T-helper 2 cell treated with Interferon-gamma antibody and Interleukin-4, amounts not matched to agents 100 ng/mL and 5 ng/mL, for 36 hours (primary cell): ENCODE measurements around the gene CH25H. TPM values are rescaled to one million over a fixed set of nuclear protein-coding genes. Genes with fewer than 3 reads are reported as not detected.

Experiments used
- intact Hi-C: fragments of 100-400 bp; cut with micrococcal nuclease; formaldehyde crosslinking; loops from one replicate; pipeline ENCODE4 v1.15.1; 2023
- total RNA-seq: library from RNA; stranded (reverse); gene quantifications from 2 replicates; pipeline ENCODE4 v1.2.3, GENCODE V29; 2022

Gene CH25H
- total RNA-seq, 1 donor from 2014 or later: not detected

DNA sequence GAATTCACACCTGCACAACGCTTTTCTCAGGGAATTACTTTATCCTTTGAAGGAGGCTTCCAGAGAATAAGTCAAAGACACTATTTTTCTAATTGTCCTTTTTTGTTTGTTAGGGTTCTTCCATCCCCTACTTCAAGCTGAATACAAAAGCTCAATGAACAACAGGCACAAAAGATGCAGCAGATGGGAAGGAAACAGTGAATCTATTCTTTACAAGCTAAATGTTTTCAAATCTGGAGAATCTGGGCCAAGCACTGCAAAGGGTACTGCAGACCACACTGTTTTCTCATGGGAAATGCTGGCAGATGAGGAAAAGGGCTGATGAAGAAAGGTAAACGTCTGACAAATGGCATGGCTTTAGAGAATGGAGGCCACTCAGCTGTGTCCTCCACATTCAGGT is 25.9 kb upstream of the CH25H start:
- intact Hi-C loops: no loop called here

DNA sequence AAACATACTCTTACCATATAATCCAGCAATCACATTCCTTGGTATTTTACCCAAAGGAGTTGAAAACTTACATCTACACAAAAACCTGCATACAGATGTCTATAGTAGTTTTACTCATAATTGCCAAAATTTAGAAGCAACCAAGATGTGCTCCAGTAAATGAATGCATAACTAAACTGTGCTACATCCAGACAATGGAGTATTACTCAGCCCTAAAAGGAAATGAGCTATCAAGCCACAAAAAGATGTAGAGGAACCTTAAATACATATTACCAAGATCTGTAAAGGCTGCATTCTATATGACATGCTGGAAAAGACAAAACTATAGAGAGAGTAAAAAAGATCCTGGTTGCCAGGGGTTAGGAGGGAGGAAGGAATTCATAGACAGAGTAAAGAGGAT is 21.8 kb upstream of the CH25H start:
- intact Hi-C loops: no loop called here

DNA sequence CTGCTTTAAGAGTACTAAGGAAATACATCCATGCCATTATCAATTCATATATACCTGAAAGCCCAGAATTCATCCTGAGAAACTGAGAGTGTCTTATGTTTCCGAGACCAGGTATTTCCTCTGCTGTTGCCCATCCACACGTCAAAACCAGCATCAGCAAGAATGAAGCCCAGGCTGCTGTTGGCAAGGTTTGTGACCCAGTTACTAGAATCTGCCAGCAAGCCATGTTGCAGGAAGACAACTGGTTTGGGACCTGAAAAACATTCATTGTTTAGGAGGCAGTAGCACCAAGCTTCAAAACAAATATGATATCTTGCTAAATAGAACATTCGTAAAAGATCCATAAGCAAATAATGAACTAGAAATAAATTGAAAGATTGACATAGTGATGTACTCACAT is 21.0 kb upstream of the CH25H start:
- intact Hi-C loops: no loop called here

DNA sequence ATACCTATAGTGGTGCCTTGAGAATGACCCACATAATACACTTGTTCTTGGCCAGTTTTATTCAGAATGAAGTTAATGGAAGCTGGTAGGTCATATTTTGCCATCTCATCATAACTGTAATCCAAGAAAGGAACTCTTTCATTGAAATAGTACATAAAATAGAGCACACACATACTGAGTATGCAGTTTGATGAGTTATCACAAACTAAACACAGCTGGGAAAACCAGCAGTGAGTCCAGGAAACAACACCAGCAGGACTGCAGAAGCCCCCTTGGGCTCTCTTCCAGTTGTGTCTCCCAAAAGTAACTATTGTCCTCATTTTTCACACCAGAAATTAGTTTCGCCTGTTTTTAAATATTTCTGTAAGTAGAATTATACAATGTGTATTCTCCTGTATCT is 19.8 kb upstream of the CH25H start:
- intact Hi-C loops: no loop called here

DNA sequence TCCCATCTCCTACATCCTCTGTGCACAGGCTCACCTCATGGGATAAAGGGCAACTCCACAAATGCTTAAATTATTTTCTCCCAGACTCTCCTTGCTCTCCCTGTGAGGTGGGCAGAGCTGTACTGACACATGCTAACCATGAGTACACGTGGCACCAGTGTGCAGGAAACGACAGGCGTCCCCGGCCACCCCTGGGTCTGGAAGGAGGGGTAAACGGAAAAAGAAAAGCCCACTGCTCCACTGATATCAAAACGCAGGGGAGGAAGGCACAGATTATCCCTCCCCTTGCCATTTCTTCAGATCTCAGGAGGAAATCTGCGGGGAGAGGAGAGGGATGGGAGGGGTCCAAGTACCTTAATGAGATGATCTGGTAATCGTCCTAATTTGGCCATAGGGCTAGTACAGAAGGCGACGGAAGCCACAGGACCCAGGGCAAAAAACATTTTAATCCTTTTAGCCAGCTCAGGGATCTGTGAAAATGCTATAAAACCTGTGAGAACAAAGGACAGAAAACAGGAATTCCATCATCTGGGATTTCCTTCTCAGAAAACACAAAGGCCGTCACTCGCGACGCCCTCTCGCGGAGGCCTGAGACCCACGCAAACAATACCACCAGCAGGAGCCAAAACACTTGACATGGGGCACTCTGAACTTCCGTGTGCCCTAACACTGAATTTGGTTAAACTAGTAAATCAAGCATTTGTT is 17.8 kb upstream of the CH25H start:
- intact Hi-C loops: no loop called here

DNA sequence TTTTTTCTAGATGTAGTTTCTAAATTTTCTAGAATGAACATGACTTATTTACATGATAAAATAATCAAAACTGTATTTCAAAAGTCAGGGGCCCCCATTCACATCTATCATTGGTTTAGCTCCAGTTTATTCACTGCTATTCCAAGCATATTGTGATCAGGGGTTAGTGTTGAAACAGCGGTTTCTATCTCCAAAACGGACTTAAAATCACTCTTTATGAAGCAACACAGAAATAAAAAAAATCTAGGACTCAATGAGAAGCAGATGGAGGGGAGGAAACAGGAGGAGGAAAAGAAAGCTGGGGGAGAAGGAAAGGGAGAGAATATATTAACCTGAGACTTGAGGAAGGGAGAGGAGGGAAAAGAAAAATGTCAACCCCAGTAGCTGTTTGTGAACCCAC is 14.8 kb upstream of the CH25H start:
- intact Hi-C loops: no loop called here

DNA sequence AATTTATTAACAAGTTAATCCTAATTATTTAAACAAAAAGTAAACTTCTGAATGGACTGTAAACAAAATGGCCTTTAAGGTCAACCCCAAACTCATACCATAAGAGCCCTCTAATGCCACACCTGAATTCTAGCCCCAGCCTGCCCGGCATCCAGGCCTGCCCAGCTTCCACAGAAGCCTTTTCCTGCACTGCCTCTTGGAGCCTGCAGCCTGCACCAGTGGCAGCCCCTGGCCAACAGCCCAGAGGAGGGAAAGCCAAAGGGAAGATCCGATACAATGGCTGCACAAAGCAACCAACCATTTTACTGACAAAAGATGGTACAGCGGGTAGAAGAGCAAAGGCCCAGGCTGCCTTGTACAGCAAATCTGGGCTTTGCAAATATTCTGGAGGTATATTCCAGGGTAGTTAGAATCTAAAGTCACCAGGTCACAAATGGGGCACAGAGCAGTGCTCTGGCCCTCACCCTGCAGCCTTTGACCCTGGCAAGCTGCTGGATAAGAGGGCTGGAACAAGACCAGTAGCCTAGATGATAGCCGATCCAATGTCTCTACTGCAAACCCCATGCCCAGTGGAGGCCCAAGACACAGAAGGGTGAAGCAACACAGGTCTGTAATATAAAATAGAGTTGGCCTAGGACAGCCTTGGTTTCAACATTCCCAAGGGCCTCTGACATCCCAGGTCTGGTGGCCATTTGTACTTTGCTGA is 12.5 kb upstream of the CH25H start:
- intact Hi-C loops: loop anchor here (2.0 kb wide), 1 partner anchor 531 kb away; no protein-coding TSS in a partner anchor

DNA sequence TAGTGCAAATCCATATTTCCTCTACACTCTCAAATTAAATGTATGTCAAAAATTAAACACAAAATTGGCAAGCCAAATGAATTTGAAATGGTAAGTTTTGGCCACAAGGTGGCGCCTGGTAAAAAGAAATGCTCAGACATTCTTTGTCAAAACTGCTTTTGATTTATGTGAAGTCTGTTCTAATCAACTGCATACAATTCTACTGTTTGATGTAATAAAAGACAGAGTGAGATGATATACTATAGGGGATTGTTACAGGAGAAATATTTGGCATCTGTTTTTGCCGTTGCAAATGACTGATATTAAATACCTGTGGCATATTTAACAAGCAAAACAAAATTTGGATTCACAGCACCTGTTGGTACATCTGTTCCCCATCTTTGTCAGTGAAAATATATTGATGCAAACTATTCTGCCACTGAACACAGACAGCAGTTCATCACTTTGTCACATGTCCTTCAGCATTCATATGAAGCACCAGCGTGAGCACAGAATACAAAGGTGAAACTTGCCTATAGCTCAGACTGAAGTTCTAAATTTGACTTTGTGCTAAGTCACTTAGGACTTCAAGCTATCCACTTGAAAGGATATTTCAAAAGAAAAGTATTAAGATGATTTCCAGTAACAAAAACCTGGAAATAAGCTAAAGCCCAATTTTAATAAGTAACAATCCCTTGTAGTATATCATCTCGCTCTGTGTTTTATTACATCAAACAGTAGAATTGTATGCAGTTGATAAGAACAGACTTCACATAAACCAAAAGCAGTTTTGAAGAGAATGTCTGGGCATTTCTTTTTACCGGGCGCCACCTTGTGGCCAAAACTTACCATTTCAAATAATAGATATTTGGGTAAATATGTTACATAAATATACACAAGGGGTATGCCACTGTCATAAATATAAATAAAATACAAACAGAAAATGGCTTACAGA is 10.2 kb upstream of the CH25H start:
- intact Hi-C loops: loop anchor here (1.0 to 2.0 kb wide), 5 partner anchors 33 to 383 kb away; partner anchors contain the start of gene LIPA

DNA sequence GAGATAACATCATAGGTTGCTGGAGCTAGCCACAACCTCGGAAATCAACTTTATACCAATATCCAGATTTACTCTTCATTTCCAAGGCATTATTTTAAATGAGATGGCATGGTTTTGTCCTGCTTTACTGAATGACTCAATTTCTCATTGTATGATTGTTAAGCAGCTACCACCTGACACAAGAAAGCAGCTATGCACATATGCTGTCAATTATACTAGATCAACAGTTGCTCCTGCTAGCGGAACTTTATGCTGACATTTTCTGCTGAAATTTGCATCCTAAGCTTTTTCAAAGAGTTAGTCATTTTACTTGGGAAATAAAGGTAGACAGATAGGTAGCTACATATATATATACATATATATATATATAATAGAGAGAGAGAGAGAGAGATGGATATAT is 8.9 kb upstream of the CH25H start:
- intact Hi-C loops: loop anchor here (2.0 kb wide), 2 partner anchors 35 to 381 kb away; partner anchors contain the start of gene LIPA

DNA sequence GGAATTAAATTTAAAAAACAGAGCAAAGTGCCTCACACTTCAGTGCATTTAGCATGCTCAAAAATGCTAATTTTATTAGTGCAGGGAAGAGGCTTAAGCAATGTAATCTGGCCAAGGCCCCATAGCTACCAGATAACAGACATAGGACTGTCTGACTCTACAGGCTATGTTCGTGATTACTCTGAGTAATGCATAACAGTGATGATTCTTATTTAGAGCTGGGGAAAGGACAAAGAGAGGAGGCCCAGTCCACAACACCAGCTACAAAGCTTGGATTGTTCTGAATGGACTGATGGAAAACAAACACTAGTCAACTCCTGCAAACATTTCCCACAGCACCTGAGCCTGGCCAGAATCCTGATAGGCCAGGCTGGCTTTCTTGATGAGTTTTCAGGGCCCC is 8.4 kb upstream of the CH25H start:
- intact Hi-C loops: no loop called here

DNA sequence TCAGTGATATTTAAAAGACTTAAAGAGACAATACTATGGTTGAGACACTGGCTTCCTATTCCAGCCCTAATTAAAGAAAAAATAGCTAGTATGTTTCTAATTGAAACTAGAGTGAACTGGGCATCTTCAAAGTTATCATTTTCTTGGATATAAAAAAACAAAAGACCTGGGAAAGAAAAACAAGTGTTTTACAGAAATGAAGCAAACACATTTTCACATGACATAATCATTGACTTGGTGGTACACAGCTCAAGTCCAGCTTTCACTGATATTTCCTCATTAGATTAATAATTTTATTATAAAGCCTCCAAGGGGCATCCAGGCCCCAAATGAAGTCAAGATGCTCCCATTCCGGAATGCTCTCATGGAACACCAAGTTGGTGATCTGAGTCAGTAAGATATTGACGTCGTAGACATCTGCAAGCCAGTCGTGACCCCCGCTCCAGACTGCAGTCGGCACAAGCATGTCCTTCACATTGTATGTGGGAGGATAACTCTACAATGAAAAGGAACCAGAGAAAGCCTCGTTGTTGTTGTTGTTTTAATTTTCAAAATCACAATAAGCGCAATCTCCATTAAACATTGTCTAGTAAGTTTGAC is 7.5 kb upstream of the CH25H start:
- intact Hi-C loops: loop anchor here (5.0 kb wide), 1 partner anchor 132 kb away; no protein-coding TSS in a partner anchor

DNA sequence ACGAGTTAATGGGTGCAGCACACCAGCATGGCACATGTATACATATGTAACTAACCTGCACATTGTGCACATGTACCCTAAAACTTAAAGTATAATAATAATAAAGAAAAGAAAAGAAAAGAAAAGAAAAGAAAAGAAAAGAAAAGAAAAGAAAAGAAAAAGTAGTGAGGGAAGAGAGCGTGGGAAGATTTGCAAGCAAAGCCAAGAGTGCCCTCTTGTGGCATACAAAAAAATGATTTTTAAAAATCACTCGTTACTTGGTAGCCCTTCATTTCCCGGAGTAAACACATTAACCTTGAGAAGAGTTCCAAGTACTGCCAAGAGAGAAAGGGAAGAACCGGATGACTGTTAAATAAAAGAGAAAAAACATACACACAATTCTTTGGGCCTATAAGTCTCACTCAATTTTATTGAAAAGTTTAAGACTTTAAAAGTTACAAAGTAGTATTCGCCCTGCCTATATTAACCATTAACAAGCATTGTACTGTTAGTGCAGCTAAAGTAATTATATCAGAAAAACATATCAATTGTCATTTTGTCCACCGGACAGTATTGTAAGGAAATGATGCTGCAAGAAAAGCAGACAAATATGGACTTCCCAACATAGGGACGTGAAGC is 6.2 kb upstream of the CH25H start:
- intact Hi-C loops: loop anchor here (1.0 to 5.0 kb wide), 3 partner anchors 131 to 278 kb away; no protein-coding TSS in a partner anchor

DNA sequence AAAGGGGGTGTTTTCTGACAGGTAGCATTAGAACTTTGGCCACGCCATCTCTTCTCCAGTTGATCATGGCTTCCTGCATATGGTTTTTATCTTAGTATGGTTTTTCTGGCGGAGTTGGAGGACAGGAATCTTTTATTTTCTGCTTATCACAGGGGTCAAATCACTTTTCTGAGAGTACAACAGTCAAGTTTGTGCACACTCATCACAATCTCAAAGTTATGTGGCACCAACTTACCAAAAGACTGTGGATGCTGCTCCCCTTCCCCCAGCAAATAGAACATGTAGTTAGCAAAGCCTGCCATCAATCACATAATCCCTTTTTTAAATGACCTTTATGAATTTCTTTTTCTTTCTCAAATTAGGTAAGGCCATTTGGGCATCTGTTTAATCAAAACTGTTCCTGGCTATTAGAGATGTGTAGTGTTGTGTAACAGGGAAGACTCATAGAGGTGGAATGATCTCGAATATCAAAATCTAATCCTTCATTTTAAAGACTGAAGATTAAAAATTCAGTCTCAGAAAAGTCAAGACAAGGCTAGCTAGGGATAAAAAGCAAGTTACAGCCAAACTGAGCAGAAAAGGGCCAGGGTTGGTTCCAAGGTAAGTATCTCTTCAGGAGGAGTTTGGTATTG is 3.8 kb upstream of the CH25H start:
- intact Hi-C loops: loop anchor here (5.0 kb wide), 1 partner anchor 129 kb away; no protein-coding TSS in a partner anchor

DNA sequence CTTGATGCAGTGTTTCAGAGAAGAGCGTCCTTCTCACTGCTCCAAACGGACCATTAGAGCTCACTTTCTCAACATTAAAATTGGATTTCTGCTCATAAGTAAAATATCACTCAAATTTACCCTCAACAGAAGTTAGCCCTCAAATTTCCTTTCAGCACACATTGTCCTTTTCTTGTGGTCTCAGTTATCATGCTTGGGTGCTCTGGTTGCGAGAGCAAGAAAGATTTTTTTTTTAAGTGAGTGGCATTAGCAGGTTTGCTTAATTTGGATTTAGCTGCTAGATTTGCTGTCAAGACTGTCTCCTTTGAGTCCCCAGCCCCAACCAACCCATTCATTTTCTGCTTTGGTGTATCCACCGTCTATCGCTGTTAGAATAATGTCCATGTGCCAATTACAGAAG is 2.6 kb upstream of the CH25H start:
- intact Hi-C loops: loop anchor here (5.0 kb wide), 1 partner anchor 127 kb away; no protein-coding TSS in a partner anchor

DNA sequence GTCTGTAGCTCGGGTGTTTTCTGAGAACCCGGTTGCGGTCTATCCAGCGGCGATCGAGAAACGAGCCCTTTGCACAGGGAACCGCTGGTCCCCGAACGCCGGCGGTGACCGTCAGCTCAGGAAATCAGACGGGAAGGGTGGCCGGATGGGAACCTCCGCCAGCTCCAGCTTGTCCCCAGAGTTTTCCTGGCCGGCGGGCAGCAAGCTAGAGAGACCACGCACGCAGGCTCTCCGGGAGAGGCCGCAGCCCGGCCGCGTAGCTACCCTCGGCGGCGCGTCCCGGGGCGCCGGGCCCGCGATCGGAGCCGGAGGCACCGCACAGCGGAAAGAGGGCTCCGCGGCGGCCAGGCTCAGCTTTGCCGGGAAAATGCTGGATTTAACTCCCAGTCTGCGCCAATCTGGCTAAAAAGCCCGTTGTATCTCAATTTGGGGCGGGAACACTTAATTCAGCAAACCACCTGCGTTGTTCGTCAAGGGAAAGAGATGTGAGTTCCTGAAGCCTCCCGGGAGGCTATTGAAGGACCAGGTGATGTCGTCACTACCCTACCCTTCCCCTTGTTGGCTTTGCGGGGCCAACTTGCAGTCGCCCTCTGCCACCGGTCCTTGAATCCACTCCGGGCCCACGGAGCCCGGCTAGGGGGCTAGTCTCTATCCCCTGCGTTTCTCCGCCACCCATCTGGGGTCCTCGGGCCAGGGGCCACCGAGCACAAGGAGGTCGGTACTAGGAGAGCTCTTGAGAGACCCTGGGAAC is 859 bp upstream of the CH25H start:
- intact Hi-C loops: loop anchor here (1.0 kb wide), 1 partner anchor 45 kb away; no protein-coding TSS in a partner anchor

DNA sequence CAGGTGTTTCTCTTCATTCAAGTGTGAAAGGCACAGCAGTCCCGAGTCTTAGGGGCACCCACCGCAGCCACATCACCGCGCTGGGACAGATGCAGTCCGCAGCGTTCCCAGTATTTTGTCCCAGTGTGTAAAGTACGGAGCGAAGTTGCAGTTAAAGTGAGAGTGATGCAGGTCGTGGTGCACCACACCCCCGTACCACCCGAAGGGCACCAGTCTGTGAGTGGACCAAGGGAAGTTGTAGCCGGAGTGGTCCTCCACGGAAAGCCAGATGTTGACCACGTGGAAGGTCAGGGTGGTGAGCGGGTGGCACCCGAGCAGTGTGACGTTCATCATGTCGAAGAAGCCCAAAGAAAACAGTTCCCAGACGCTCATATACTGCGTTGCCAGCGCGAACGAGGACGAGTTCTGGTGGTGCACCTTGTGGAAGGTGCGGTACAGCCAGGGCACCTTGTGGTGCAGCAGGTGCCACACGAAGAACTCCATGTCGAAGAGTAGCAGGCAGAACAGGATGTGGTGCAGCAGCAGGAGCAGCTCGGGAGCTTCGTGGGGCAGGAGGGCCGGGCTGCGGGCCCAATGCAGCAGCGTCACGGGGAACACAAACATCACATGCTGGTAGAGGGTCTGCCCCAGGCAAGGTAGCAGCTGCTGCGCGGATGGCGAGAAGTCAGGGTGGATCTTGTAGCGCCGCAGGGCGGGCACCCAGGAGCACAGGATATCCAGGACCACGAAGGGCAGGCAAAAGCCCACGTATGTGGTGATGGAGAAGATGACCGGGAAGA is 526 bp downstream of the CH25H start:
- intact Hi-C loops: loop anchor here (1.0 kb wide), 1 partner anchor 43 kb away; no protein-coding TSS in a partner anchor

DNA sequence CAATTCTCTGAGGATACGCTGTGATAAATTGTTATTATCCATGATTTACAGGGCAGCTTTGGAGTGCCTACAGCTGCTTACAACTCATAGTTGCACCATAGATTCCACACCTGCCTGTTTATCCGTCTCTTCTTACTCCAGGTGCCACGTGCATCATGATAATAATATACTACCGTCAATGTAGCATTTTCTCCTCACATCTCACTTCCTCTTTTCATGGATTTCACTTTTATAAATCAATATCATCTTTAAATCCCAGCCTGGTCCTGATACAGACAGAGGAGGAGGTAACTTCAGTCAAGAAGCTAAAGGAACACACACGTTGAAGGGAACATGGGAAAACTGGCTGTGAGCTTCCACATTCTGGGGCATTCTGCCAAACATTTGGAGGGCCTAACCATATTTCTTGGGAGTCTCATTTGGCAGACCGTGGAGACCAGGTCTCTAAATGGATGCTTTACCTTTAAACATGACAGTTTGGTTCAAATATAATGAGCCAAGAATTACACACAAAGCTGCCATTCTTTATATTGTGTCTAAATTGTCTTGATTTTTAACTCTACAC is 2.4 kb downstream of the CH25H start:
- intact Hi-C loops: no loop called here

DNA sequence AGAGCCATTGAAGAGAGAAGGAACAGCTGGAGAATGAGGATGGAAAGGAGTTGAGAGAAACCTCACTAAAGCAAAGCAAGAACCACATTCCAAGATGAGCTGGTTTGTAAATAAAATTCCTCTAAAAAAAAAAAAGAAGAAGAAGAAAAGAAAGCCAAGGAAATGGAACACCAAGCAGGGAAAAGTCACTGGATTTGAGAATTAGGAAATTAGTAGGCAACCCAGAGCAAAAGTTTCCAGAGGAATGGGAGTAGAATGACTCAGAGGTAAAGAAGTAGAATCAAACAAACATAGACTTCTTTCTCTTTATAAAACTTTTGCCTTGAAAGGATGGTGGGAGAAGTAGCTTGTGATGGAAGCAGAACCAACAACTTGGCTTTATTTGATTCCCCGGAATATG is 3.9 kb downstream of the CH25H start:
- intact Hi-C loops: no loop called here
